Fibroblast of skin of right quadriceps (primary cell): Measurements from ENCODE around the gene FCN3.
A peak's percentile ranks its signal among the peaks of the same experiment; 100 is the strongest.

Source experiments
- DNase-seq: peaks from one replicate; pipeline ENCODE4 v3.0.0-alpha.2; 2013

Gene FCN3

DNA sequence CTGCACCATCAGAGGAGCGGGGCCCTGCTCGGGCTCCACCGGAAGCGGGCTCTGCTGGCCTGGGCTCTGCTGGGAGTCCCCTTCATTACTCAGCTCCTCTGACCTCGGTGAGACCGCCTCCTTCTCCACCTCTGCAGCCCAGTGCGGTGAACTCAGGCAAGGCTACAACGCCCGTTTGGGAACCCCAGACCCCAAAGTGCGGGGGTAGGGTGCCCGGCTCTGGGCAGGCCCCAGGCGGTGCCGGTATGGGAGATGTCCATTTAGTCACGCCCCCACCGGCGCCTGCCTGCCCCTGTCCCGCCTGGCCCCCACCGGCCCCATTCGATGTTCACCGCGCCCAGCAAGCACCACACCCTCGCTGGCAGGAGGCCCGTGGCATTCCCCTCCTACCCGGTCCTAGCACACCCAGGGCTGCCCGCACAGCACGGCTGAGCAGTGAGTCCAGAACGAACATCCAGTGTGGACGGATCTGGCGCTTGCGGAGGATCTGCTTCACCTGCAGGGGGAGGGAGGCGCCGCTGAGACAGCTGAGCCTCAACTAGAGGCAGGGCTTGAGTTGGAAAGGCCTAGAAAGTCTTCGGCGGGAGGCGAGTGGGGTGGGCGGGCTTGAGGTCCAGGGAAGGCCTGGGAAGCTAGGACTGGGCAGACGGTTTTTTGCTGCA is 17.9 kb downstream of the FCN3 start:
- no peak for DNase-seq

DNA sequence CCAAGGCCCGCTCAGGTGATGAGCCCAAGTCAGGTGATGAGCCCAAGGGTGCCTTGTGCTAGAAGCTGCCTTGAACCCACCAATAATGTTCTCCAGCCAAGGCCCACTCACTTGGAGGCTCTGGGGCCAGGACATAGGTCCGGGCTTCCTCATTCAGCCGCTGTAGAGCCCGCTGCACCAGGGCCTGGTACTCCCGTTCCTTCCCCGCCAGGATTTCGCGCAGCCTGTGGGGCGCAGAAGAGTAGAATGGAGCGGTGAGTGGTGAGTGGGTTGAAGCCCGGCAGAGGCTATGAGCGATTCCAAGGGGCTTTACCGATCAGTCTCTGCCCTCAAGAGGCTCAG is 18.4 kb downstream of the FCN3 start:
- DNase-seq, result no peak

GRCh38 chr1:27355683-27356082 is 18.9 kb downstream of the FCN3 start:
- DNase-seq, result no peak

DNA sequence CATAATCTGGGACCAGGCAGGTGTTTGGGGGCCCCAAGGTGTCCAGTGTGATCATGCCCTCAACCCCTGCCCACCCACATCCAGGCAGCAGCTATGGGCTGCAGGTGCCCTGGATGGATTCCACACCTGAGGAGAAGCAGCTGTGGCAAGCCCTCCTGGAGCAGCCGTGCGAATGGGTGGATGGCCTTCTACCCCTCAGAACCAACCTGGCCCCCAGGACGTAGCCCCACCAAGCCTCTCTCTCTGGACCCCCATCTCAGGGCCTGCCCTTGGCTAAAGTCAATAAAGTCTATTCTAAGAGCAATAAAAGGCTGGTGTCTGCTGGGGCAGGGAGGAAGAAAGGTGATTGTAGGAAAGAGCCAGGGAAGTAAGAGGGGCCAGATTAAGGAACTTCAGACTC is 21.0 kb downstream of the FCN3 start:
- no peak for DNase-seq

DNA sequence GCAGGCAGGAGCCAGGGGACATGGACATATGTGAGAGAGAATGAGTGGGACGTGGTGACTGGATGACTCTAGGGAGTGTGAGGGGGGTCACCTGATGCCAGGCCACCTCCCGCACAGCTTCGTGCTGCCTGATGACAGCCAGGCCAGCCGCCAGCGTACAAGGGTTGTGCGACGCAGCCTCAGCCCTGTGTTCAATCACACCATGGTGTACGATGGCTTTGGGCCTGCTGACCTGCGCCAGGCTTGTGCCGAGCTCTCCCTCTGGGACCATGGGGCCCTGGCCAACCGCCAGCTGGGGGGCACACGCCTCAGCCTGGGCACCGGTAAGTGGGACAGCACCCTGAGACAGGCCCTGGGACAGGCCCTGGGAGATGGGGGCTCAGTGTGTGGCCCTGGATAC is 21.5 kb downstream of the FCN3 start:
- DNase-seq, result no peak

DNA sequence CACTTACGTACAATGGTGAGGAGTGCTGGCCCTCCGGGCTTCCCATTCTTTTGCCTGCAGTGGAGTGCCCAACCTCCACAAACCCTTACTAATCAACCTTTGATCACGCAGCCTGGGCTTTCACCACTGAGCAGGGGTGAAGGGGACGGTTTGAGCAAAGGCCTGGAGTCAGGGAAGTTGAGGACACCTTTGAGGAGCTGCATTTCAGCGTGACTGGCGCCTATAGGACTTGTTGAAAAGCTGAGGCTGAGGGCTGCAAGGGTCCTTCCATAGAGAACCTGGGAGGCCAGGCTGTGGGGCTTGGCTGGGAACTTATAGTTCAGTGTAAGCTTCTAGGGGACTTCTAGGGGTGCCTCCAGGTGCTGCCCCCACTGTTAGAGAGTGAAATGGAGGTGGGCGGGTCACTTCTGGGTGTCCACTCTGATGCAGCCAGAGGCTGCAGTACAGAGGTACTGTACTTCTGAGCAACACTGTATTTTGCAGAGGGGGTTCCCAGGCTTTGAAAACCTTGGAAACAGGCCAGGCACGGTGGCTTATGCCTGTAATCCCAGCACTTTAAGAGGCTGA is 23.0 kb downstream of the FCN3 start:
- DNase-seq, result no peak

DNA sequence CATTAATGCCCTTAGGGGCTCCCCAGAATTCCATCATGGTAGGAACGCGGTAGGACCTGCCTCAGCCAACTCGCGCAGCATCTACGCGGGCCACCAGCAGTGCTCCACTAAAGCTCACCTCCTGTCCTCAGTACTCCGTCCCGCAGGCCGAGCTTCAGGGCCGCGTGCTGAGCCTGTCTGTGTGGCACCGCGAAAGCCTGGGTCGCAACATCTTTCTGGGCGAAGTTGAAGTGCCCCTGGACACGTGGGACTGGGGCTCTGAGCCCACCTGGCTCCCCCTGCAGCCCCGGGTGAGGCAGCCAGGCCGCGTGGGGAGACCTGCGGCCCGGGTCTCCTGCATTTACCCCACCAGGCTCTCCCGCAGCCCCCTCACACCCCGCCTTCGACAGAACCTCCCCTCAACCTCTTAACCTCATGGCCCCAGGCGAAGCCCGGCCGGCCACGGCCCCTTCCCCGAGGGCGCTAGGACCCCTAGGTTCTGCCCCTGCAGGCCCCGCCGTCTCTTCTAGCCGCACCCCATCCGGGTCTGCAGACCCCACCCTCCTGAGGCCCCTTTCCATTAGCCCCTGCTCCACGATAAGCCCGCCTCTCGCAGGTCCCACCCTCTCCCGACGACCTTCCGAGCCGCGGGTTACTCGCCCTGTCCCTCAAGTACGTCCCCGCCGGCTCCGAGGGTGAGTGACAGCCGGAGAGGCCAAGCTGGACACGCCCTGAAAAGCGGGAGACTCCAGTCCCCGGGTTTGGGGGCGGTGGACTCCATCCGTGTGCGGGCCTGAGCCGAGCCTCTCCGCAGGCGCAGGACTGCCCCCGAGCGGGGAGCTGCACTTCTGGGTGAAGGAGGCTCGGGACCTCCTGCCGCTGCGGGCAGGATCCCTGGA is 23.7 kb downstream of the FCN3 start:
- peak; percentile 28 for DNase-seq

GRCh38 chr1:27349784-27350662 is 24.6 kb downstream of the FCN3 start:
- peak; percentile 61 for DNase-seq

GRCh38 chr1:27348861-27349783 is 25.5 kb downstream of the FCN3 start:
- no peak for DNase-seq

DNA sequence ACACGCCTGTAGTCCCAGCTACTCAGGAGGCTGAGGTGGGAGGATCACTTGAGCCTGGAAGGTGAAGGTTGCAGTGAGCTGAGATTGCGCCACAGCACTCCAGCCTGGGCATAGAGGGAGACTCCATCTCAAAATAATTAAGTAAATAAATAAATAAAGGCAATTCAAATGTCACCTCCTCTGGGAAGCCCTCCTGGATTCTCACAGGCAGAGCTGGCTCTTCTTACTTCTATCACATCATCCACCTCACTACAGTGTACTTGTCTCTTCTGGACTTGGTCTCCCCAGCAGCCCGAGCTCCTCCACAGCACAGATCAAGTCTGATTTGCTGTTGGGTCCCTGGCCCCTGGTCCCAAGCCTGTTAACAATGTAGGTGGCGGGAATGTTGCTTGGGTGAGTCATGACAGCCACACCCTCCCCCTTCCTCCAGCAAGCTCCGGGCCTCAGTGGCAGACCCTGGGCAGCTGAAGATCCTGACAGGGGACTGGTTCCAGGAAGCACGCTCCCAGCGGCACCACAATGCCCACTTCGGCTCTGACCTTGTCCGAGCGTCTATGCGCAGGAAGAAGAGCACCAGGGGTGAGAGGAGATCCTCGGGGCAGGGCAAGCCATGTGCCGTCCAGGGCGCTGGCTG is 27.5 kb downstream of the FCN3 start:
- DNase-seq, result no peak

- DNase-seq, result no peak
These were observed 28.3 kb downstream of the FCN3 start for GRCh38 chr1:27346357-27346756.

DNA sequence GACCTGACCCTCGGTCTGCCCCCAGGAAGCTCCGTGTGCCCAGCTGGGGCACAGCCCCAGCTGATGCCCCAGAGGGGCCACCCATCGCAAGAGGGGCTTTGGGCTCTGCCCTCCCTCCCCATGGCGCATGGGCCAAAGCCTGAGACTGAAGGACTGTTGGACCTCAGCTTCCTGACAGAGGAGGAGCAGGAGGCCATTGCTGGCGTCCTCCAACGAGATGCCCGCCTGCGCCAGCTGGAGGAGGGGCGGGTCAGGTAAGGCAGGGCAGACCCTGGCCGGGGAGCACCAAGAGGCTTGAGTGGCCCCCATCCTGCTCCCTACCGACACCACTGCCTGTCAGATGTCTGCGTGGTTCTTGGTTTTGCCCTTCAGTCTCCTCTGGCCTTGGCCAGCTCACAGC is 29.4 kb downstream of the FCN3 start:
- no peak for DNase-seq

DNA sequence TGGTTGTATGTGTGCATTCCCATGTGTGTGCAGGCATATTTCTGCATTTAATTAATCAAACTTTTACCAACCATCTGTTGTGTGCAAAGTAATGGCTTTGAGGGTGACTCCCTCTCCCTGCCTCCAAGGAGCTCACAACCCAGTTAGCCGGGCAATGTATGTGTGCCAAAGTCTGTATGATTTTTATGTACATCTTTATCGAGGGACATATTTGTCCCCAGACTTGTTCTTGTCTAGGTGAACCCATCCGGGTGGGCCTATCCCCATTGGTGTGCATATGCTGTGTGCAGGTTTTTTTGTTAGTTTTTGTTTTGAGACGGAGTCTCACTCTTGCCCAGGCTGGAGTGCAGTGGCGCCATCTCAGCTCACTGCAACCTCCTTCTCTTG is 31.0 kb downstream of the FCN3 start:
- DNase-seq, result no peak

- no peak for DNase-seq
These were observed 31.6 kb downstream of the FCN3 start for GRCh38 chr1:27342778-27343638.

- DNase-seq, result no peak
These were observed 32.2 kb downstream of the FCN3 start for GRCh38 chr1:27342391-27342777.

- DNase-seq, result peak; percentile 75
These were observed 32.9 kb downstream of the FCN3 start, which contains the start of gene SYTL1 for GRCh38 chr1:27341525-27342252. TSS of gene SYTL1 (plus strand) at chr1:27342022. CDS start at chr1:27345335, 3,313 bp downstream.

DNA sequence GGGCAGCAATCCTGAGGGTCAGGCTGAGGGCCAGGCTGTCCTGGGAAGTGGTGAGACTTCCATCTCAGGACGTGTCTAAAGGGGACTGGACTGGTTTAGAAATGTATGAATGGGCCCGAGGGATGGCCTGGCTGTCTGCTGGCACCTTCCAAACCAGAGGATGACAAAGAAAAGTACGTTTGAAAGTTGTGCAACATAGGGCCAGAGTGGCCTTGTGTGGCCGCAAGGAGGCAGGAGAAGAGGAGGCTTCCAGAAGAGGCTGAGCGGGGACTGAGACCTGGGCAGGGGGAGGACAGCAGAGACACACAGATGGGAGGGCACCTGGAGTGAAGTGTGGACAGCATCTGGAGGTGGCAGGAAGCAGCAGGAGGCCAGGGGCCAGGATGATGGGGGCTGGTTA is 35.4 kb downstream of the FCN3 start:
- DNase-seq, result no peak

- no peak for DNase-seq
These were observed 35.9 kb downstream of the FCN3 start for GRCh38 chr1:27338751-27339150.

DNA sequence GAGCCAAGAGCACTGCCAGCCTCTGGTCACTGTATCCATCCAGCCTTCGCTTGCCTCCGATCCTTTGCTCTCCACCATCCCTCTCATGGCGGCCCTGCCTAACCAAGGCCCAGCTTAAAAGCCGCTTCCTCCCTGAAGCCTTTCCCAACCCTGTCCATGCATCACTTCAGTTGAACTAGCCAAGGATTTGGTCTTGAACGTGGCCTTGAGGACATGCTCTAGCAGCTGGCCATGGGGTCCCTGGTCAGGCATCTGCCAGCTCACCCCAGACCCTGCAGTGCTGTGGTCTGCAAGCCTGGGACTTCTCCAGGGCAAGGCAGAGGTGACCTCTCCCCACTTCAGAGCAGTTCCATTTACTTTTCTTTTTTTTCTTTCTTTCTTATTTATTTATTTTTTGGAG is 37.9 kb downstream of the FCN3 start:
- DNase-seq, result no peak
